ENCODE results near the gene ASMTL. TPM values are rescaled to one million over a fixed set of nuclear protein-coding genes. Genes with fewer than 3 reads are reported as not detected.
A peak's percentile ranks its signal among the peaks of the same experiment; 100 is the strongest.

Gene ASMTL
- total and polyA plus RNA-seq, 2 experiments from 2014 or later: 53.7 to 61.2 TPM

DNA sequence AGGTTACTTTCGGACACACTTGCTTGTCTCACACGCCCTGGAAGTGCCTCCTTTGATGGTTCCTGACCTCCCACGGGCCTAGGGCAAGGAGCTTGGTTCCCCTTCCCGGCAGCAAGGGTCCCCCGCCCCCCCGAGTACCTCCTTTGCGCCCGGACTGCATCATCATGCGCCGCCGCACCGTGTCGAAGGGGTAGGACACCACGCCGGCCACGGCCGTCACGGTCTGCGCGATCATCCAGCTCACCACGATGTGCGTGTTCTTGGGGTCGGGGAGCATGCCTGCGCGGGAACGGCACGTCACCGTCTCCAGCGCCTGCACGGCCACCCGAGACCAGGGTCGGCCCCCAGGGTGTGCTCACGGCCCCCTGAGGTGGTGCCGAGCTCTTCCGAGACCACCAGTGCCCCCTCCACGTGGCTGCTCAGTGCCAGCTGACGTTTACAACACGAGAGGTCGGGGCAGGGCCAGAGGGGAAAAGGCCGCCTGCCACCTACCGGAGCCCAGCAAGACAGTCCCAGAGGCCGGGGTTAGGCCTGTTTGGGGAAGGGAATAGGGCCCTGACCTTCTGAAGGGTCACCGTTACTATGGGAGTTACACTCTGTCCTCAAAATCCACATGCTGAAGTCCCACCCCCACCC is 65.5 kb downstream of the ASMTL start:
- no peak overlapping the region for H3K4me3 ChIP-seq
- Mint-ChIP-seq H3K27me3 (ENCODE audit: insufficient read depth, low read depth, poor library complexity) (peaks cover 65% of the 10 kb centered on the region), H3K27ac (peak overlapping the region; percentile 70; the same call in 1 of the 2 replicates), H3K4me3 (peak overlapping the region; percentile 93; the same call in 1 of the 3 replicates), H3K36me3 (ENCODE audit: low read depth) (peaks cover 91% of the 10 kb centered on the region), H3K9me3 (peaks cover 9% of the 10 kb centered on the region), H3K4me1 (peaks cover 30% of the 10 kb centered on the region)
- no peak for TF ChIP-seq ZNF114 (CRISPR knock-in tag; IDR thresholded peaks at IDR 0.05)
- no peak for TF ChIP-seq EZH2phosphoT487 (IDR thresholded peaks at IDR 0.05; ENCODE audit: unreplicated experiment)
- no peak for TF ChIP-seq CREB1 (CRISPR knock-in tag; IDR thresholded peaks at IDR 0.05; ENCODE audit: low read depth)
- TF ChIP-seq POLR2AphosphoS5 (IDR thresholded peaks at IDR 0.05; ENCODE audit: low read depth): 0 out of 2 replicates have a peak, but pooled peaks have one; percentile 35
- H3K79me2 ChIP-seq (replicated peaks; ENCODE audit: insufficient read depth): peaks cover 45% of the 10 kb centered on the region
- no peak overlapping the region for H3K27ac ChIP-seq (ENCODE audit: low read depth)
- no peak overlapping the region for H3K4me2 ChIP-seq
- DNase-seq (ENCODE audit: low spot score): no peak
- H3K27me3 ChIP-seq (ENCODE audit: insufficient read depth): no peaks in the 10 kb centered on the region
- H2AFZ ChIP-seq: no peak overlapping the region
- peaks cover 37% of the 10 kb centered on the region; the same call in 1 of the 2 replicates for H4K20me1 ChIP-seq (replicated peaks; ENCODE audit: insufficient read depth)
- no peak for ATAC-seq
- H3K4me1 ChIP-seq (ENCODE audit: insufficient read depth): peaks cover 5% of the 10 kb centered on the region
- no peaks in the 10 kb centered on the region for H3K9me2 ChIP-seq (ENCODE audit: insufficient read depth)
- H3F3A ChIP-seq (replicated peaks; ENCODE audit: low read depth): peaks cover 73% of the 10 kb centered on the region
- peaks cover 45% of the 10 kb centered on the region for H3K36me3 ChIP-seq (ENCODE audit: insufficient read depth)

DNA sequence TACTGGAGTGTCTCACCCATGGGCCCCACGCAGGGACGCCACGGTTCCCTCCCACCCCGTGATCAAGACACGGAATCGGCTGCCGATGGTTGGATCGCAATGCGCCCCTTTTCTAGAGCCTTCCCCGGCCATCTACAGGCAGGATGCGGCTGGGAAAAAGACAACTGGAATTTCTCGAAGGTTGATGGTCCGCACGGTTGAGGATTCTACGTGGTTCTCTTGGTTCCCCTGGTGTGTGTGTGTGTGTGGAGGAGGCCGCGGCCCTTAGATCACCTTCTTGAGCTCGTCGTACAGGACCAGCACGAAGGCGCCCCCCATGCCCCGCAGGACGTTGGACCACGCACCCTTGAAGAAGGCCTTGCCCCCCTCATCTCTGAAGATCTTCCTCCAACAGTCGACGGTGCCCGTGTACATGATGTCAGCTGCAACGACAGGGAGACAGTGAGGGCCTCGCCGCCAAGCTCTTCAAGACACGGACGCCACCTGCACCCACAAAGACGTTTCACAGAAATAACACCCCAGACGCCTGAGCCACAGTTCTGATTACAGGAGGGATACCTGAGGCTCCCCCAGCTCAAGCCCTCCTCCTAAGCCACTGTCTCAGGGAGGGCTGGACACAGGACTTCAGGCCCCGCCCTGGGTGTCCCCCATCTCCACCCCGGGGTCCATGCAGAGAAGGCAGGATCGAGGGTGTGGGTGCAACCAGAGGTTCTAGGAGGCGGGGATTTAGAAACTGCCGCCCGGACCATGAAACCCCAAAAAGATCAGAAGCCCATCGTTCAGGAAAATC is 66.2 kb downstream of the ASMTL start:
- peaks cover 32% of the 10 kb centered on the region for H3K4me1 Mint-ChIP-seq
- ATAC-seq: no peak
- H3K36me3 ChIP-seq (ENCODE audit: insufficient read depth): peaks cover 45% of the 10 kb centered on the region
- H3F3A ChIP-seq (replicated peaks; ENCODE audit: low read depth): peaks cover 74% of the 10 kb centered on the region
- H3K27me3 Mint-ChIP-seq (ENCODE audit: insufficient read depth, low read depth, poor library complexity): peaks cover 67% of the 10 kb centered on the region
- DNase-seq (ENCODE audit: low spot score): no peak
- peaks cover 12% of the 10 kb centered on the region for H3K9me3 Mint-ChIP-seq
- H3K27me3 ChIP-seq (ENCODE audit: insufficient read depth): no peaks in the 10 kb centered on the region
- H3K4me2 ChIP-seq: no peak overlapping the region
- H4K20me1 ChIP-seq (replicated peaks; ENCODE audit: insufficient read depth): peaks cover 37% of the 10 kb centered on the region; the same call in 1 of the 2 replicates
- H3K4me3 ChIP-seq: no peak overlapping the region
- H3K36me3 Mint-ChIP-seq (ENCODE audit: low read depth): peaks cover 98% of the 10 kb centered on the region
- H3K27ac ChIP-seq (ENCODE audit: low read depth): 0 out of 2 replicates have a peak overlapping the region, but pooled peaks have one; percentile 39
- H3K4me1 ChIP-seq (ENCODE audit: insufficient read depth): peaks cover 5% of the 10 kb centered on the region
- H2AFZ ChIP-seq: no peak overlapping the region
- no peak overlapping the region; the same call in 2 of the 3 replicates for H3K4me3 Mint-ChIP-seq
- H3K9me2 ChIP-seq (ENCODE audit: insufficient read depth): no peaks in the 10 kb centered on the region
- no peak overlapping the region for H3K27ac Mint-ChIP-seq
- H3K79me2 ChIP-seq (replicated peaks; ENCODE audit: insufficient read depth): peaks cover 45% of the 10 kb centered on the region
- TF ChIP-seq STAT1 (IDR thresholded peaks at IDR 0.05; ENCODE audit: unreplicated experiment) (no peak), CREB1 (CRISPR knock-in tag; IDR thresholded peaks at IDR 0.05; ENCODE audit: low read depth) (no peak)
- TF ChIP-seq, protein P1, sequence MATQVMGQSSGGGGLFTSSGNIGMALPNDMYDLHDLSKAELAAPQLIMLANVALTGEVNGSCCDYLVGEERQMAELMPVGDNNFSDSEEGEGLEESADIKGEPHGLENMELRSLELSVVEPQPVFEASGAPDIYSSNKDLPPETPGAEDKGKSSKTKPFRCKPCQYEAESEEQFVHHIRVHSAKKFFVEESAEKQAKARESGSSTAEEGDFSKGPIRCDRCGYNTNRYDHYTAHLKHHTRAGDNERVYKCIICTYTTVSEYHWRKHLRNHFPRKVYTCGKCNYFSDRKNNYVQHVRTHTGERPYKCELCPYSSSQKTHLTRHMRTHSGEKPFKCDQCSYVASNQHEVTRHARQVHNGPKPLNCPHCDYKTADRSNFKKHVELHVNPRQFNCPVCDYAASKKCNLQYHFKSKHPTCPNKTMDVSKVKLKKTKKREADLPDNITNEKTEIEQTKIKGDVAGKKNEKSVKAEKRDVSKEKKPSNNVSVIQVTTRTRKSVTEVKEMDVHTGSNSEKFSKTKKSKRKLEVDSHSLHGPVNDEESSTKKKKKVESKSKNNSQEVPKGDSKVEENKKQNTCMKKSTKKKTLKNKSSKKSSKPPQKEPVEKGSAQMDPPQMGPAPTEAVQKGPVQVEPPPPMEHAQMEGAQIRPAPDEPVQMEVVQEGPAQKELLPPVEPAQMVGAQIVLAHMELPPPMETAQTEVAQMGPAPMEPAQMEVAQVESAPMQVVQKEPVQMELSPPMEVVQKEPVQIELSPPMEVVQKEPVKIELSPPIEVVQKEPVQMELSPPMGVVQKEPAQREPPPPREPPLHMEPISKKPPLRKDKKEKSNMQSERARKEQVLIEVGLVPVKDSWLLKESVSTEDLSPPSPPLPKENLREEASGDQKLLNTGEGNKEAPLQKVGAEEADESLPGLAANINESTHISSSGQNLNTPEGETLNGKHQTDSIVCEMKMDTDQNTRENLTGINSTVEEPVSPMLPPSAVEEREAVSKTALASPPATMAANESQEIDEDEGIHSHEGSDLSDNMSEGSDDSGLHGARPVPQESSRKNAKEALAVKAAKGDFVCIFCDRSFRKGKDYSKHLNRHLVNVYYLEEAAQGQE (IDR thresholded peaks at IDR 0.05; ENCODE audit: unreplicated experiment): no peak
- TF ChIP-seq, protein P2, sequence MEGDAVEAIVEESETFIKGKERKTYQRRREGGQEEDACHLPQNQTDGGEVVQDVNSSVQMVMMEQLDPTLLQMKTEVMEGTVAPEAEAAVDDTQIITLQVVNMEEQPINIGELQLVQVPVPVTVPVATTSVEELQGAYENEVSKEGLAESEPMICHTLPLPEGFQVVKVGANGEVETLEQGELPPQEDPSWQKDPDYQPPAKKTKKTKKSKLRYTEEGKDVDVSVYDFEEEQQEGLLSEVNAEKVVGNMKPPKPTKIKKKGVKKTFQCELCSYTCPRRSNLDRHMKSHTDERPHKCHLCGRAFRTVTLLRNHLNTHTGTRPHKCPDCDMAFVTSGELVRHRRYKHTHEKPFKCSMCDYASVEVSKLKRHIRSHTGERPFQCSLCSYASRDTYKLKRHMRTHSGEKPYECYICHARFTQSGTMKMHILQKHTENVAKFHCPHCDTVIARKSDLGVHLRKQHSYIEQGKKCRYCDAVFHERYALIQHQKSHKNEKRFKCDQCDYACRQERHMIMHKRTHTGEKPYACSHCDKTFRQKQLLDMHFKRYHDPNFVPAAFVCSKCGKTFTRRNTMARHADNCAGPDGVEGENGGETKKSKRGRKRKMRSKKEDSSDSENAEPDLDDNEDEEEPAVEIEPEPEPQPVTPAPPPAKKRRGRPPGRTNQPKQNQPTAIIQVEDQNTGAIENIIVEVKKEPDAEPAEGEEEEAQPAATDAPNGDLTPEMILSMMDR (conservative IDR thresholded peaks at IDR 0.05; ENCODE audit: low read depth in 2 of 2): no peak

Data from GM23338 (cell line).